NCI-H82 treated with DMSO at 0.1 percent for 48 hours (cell line): ENCODE results near the gene PPFIA2.

ENCODE experiments used
- DNase-seq: peaks from one replicate; lab custom pipeline; 2025; ENCODE audit not compliant: unreplicated experiment; lab: John Stamatoyannopoulos, UW

PPFIA2 gene

DNA sequence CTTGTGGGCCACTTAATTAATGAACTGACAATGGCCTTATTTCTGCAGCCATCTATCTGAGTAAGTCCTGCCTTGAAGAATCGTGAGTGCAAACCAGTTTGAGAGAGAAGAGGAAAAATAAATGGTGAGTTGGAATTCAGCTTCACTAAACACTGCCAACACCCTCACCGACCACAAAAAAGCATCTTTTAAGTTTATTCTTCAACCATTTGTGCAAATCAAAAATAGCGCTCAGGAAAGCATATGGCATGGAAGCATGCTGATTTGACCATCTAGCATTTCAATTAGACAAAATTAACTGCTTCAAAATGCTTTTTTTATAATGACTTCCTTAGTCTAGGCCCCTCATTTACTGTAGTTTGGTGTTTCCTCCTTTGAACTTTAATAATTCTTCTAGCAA, 294.0 kb downstream of the PPFIA2 start:
- no peak for DNase-seq

DNA sequence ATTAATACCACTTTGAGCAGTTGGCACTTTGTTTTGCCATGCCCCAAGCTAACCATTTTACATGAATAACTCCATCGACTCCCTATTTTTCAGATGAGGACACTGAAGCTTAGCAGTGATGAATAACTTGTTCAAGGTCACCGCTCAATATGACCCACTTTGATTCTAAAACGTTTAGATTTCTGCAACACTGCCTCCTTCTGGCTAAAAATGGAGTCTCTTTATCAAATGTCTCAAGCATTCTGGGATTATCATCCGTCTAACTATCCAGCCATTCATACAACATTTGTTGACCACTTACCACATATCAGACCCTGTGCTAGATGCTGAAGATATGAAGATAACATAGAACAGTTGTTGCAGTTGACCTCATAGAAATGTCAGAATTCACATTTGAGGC, 298.0 kb downstream of the PPFIA2 start:
- no peak for DNase-seq

DNA sequence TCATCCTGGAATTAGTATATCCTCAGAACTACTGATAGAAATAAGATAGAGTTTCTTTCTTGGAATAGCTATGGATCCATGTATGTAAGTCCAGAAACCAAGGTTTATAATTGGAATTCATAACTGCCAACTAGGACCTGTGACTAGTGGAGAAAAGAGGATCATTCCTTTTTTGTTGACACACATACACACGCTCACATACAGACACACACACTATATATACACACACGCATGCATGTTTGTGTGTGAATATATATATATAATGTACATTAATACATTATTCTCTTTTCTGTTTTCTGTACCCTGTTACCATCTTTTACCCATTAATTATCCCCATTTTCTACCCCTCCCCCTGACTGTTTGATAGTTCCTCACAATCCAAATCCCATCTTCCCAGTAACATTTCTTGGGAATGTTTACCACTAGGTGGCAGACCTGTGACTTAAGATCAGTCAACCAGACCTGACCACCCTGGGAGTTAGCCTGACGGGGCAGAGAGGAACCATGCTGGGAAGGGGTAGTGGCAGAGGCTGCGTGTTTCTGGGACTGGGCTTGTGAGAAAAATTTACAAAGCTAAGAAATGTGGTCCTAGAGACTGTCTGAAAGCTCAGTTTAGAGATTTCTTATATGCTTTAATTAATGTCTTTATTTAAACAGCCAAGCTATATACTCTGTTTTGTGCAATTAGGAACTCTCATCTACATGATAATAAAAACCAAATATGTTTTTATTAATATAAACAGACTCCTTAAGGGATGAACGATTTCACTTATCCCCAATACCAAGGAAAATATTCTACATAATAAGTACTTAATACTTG, 308.0 kb downstream of the PPFIA2 start:
- peak; percentile 44 for DNase-seq

DNA sequence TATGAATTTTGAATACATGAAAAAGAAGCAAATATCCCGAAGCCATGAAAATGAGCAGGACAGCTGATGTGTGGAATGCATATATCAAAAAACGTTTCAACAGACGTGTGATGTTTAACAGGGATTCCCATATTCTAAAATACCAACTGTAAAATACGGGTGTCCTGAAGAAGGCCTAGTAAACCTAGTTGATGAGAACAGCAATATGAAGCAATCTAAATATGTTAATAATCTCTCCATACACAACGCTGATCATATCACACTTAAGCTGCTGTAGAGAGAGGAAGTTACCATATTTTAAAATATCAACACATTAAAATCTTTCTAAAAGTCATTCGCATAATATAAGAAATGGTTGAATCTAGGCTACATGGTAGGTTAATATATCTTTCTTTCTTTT, 317.5 kb downstream of the PPFIA2 start:
- no peak for DNase-seq

DNA sequence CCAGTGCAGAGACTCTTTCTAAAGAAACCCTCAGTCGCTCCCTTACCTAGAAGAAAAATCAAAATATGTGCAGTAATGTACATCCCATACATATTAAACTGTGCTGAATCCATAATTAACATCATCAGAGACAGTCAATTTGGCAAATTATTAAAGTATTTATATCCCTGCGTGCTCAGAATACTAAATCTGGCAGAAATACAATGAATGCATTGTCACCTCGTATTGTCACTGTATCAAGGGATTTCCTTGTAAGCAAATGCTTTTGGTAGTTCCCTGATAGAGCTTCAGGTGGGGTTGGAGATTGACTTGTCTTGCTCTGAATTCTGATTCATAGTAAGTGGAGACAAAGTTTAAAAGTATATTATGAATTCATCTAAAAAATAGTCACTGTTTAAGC, 319.1 kb downstream of the PPFIA2 start:
- DNase-seq = no peak

DNA sequence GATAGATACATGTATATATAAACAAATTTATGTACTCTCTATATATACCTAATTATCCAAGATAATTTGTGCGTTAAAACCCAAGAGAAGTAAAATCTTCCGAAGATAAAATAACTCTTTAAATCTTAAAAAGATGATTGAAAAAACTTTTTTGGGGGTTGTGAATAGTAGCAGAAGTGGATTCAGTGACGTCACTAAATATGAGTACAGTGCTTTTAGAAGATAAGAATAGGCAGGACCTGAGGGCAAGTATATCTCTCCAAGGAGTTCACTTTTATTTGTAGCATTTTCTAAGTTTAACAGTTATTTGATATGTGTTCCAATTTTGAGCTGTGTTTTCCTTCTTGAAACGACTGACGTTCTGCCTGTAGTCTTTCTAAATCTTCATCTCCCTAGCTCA, 319.8 kb downstream of the PPFIA2 start:
- no peak for DNase-seq

DNA sequence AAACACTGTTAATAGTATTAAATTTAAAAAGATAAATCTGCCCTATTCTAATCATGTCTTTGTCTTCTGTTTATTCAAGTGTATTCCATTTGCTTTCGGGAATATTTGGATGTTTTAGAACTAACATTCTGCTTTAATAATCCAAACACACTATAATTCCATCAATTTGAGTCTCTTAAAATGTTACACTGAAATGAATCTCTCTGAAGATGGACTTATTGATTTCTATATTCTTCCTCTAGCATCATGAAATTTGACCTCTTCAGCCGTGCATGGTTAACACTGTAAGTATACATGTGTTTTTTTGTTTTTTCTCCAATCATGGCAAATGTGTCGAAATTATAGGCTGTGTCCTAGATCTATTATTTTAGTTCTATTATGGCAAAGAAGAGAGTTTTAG, 342.1 kb downstream of the PPFIA2 start:
- DNase-seq = no peak

DNA sequence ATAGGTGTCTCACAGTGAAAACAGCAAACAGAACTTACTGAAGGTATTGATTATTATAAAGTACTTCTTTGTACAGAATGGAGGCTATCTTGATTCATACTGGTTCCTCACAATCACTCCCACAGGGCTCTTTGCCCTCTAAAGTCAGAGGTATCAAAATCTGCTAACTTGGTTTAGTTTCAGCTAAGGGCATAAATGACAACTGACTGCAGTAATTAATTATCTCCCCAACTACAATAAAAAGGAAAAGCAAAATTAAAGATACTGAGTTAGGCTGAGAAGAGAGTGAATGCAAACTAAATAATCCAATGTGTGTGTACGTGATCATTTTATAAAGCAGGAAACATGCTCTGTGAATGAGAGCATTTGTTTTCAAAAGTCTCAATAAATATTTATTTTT, 342.6 kb downstream of the PPFIA2 start:
- no peak for DNase-seq

DNA sequence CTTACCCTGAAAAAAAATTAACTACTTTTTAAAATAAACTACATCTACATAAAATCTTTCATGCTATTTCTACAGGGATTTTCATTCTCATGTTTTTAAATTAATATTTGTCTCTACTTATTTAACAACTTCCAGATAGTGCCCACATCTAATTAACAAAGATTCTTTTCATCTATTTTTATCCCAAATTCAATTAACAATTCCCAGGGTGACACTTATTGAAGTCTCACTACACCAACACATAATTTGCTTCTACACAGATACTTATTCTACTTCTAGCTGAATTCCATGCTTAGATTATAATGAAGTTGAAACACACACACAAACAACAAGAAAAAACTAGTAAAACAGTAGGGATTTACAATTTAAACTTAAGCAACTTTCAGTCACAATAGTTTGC, 344.7 kb downstream of the PPFIA2 start:
- DNase-seq = no peak

DNA sequence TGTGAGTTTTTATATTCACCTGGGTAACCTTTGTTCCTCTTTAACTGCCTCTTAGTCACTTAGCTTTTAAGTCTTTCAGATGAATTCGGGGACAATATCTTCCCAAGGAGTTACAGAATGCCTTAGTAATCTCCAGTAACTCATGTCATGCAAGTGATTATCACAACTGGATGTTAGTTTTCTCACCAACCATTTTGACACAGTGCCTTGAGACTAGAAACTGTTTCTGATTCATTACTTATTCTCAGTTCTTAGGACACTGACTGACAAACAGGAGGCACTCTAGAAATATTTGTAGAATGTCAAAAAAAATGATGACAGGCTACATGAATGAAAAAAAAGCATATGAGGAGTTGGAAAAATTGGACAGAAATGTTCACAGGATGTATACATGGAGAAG, 346.2 kb downstream of the PPFIA2 start:
- no peak for DNase-seq

DNA sequence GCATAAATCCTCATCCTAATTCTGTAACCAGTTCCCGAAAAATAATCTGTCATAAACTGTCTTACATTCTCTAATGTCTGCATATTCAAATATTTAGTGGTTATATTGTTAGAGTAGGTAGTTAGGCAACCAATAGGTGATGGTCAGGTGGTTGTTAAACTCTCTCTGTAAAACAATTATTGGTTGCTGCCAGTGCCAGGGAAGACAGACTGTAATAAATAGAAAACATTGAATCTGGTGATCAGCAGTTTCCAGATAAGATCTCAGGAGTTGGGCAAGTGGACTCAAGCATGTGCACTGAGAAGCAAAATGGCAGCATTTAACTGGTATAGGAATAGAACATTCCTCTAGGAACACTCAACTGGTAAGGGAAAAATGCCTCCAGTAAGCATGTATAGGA, 355.8 kb downstream of the PPFIA2 start:
- no peak for DNase-seq

DNA sequence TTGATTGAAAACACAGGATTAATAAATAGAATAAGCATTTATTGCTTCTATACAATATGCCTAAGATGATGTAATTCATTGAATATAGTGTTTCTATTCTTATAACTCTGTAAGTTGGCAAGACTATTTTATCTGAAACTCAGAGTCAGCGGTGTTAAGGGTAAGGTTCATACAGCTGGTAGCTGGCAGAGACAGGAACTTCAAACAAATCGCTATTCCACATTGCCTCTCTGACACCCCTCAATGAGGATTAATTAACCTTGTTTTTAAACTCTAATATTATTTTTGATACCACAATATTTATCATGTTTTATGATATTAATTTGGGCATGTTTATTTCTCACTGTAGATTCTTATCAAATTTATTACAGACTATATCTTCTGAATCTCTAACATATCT, 357.9 kb downstream of the PPFIA2 start:
- DNase-seq = no peak

DNA sequence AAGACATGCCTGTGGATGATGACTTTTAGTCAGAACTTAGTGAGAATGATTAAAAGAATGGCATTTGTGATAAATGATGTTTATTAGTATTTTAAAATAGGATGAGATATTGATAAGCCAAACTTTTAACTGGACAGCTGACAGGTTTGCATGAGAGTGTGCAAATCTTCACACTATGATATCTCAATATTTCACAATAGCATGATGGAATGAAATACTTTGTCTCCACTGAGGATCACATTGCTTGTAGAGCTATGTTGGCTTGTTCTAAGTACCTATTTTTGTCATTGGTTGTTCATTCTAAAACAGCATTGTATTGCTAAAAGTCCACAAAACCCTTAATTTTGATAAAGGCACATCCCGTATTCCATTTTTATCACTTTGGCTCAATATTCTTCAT, 359.1 kb downstream of the PPFIA2 start:
- DNase-seq = no peak

DNA sequence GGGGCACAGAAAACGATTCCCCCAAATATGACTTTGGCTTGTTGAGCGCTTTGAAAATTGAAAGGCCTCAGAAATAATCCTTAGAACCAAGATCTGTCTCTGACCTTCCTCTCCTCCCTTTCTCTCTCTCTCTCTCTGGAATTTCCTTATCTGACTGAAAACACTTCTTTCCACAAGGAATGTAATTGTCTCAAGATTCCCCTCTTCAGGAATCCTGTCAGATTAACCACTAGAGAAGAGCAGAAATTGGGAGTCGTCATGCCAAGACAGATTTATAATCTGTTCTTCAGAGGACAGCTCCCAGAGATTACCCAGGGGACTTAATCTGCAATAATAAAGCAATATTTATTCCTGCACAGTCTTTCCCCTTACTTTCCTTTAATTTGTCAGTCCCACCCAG, 363.7 kb downstream of the PPFIA2 start:
- DNase-seq = no peak

DNA sequence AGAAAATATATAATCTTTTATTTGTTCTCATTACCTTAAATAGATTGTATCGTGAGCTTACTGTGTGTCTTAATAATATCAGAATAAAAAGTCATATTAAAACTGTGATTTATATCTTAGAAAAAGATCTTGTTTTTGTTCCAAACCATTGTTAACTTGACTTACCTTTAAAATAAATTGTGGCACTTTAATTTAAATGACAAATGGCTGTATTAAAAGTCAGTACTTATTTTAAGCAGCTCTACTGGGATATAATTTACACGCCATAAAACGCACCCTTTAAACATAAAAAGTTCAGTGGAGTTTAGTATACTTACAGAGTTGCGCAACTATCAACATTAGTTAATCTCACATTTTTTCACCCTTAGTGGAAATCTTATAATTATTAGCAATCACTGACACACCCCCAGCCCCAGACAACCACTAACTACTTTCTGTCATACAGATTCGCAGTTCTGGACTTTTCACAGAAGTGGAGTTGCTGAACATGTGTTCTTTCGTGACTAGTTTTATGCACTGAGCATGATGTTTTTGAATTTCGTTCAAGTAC, 369.5 kb downstream of the PPFIA2 start:
- DNase-seq = no peak

DNA sequence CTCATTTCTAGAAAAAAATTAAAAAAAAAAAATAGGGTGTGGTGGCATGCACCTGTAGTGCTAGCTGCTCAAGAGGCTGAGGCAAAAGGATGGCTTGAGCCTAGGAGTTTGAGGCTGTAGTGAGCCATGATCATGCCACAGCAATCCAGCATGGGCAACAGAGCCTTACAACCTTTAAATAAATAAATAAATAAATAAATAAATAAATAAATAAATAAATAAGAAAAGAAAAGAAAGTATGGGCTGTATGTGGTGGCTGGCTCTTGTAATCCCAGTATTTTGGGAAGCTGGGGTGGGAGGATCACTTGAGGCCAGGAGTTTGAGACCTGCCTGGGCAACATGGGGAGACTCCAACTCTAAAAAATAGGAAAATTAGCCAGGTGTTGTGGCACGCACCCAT, 373.0 kb downstream of the PPFIA2 start:
- DNase-seq = no peak

DNA sequence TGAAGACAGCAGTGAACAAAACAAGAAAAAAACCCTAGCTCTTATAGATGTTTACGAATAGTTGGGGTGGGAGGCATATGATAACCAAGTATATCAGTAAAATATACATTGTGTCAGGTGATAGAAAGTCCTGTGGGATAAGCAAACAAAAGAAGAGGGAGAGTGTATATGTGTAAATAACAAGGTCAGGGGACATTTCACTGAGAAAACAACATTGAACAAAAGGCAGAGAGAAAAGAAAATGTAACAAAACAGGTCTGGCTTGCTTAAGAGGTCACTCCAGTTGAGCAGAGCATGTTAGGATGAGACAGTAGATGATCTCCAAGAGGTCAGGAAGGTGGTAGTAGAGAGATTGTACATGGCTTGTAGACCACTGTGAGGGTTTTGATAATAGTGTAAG, 377.2 kb downstream of the PPFIA2 start:
- DNase-seq = no peak

DNA sequence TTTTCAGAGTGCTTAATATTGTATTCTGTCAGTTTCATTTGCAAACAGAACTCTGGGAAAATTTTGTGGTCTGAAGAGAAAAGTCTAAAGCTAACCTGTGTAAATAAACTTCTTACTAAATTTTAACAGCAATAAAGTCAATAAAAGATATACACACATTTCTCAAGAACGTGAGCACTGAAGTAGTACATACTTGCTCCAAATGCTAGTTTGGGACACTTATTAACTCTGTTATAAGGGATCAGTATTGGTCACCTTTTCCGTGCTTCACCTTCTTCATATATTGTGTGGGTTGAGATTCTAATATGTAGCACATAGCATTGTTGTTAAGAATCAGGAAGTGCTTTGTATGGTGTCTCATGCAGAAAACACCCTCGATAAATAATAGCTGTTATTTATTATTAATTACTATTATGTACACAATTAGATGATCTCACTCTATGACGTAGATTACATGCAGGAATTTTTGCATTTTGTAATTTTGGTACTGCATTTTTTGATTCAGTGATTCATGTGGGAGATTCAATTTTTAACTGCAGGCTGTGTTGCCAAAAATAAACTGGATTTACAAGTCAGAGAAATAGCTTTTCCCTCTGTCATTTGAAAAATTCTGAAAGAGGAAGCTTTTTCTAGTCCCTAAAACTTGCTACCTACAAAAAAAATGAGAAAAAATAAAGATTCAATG, 380.4 kb downstream of the PPFIA2 start:
- no peak for DNase-seq

DNA sequence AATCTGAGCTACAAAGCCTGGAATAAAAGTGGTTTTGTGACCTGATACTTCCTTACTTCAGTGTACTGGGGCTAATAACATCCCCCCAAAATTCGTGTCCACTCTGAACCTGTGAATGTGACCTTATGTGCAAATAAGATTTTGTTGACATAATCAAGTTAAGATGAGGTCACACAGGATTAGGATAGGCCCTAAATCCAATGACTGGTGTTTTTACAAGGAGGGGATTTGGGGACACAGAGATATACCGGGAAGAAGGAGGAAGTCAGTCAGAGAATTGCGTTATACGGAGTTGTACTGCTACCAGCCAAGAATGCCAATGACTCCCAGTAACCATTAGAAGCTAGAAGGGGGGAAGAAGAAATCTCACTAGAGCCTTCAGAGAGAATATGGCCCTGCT, 381.4 kb downstream of the PPFIA2 start:
- peak; percentile 76 for DNase-seq

DNA sequence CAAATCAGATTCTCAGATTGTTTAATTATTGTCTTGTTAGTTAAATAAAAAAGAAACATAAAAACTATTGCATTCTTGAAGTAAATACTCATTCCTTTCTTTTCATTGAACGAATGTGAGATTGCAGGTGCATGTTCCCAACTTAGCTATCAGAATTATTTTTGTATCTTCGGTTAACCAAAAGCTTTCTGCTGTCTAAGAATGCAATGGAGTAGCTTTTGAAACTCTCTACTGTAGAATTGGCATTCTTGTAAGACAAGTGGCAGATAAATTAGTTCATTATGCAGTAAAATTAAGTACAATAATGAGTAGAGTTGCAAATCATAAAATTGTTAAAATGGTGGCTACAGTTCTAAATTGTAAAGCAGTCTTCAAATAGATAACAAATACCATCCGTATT, 383.2 kb downstream of the PPFIA2 start:
- DNase-seq = no peak

DNA sequence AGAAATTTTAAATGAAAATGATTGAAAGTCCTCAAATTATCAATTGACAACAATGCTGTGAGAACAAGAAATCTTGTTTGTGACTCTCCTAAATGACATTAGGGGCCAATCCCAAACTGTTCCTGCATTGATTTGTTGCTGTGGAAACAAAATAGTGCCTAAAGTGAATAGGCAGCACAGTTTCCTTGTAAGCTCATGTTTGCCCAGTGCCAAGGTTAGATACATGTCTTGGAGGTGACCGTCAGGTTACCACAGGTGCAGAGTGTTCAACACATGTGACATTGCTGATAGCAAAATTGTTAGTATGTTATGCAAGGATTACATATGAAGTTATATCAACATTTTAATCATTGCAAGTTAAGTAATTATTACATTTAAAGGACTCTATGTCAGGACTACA, 388.7 kb downstream of the PPFIA2 start:
- no peak for DNase-seq

DNA sequence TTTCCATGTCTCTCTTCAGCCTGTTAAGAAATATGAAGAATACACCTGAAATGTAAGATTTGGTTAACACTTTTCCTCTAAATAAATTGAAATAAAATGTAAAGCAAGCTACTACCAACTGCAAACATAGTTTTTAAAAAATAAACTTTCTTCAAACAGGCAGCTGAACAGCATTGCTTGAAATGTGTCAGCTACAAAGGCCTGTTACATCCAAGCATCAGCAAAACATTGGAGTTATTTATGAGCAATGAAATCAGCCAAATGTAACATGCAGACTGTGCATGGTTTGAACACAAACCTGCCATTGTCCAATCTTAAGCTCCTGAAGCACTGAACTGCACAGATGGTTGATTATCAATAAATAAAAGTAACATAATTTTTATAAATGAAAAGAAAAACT, 390.0 kb downstream of the PPFIA2 start:
- no peak for DNase-seq

DNA sequence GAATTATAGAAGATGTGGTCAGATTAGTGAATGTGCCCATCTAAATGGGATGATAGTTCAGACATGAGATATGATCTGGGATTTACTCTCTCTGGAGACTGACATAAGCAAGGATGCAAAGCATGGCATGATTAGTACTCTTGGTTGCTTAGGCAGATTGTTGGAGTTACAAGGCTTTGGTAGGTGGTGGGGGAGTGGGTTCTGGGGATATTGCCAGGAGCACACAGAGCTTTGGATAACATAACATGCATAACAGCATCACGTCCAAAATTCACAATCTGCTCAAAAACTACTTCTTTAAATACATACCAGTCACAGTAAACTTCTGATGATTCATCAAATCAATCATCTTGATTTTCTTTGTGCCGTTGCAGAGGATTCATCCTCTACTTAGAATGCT, 393.9 kb downstream of the PPFIA2 start:
- no peak for DNase-seq
